ENCODE data around the gene HOXA6. TPM values are rescaled to one million over a fixed set of nuclear protein-coding genes. Genes with fewer than 3 reads are reported as not detected.
A peak's percentile ranks its signal among the peaks of the same experiment; 100 is the strongest.

HOXA6 gene
- total RNA-seq, 1 donor from 2014 or later = 6.5 TPM

DNA sequence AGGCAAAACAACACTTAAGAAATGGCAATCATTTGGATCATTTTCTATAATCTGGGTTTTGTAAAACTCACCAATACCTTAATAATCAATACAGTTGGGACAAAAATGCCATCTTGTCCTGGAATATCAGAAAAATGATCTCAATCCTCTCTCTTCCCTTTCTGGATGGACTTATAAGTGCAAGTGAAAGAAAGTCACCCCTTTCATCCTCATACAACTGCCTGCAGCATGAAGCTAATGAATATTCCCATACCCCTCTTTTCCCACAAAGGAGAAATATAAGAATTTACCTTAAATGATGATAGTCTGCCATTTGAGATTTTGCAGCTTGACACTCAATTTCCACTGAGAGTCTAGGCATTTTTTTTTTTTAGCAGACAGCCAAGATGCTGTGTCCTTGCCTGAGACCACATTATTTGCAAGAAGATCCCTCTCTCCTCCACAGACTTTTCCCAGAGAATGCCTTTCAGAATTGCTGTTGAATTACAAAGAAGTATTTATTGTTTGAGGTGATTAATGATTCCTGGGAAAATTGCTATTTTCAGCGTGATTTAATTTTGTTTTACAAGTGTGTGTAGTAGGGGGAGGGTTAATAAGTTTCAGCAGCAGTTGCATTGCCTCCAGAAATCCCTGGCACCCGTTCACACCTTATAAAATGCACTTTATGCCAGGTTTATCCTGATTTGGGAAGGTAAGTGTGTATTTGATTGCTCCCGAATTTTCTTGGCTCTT lies 20.8 kb downstream of the HOXA6 start:
- intact Hi-C loops (cut with DNase I) = no loop called here
- peaks cover 28% of the 10 kb centered on the region for H3K4me1 ChIP-seq

DNA sequence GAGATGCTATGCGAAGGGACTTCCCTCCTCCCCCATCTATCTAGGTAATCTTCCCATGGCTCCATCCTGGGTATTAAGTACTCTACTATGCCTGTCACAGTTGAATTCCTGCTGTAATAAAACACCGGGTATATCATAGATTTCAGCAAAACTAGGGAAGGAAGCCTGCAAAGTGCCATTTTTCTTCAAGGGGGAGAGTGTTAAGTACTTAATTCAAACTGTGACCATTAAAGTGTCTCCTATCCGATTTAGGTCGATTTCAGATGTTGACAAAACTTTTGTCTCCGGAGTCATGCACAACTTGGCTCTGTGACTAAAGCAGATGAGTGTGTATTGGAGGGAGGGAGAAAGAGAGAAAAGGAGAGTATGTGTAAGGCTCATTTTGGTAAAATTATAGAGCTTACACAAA lies 21.6 kb downstream of the HOXA6 start:
- intact Hi-C loops (cut with DNase I) = no loop called here
- ATAC-seq = no peak
- peak overlapping the region; percentile 89 for H3K27ac ChIP-seq
- no peaks in the 10 kb centered on the region for H3K36me3 ChIP-seq
- TF ChIP-seq, protein P1, sequence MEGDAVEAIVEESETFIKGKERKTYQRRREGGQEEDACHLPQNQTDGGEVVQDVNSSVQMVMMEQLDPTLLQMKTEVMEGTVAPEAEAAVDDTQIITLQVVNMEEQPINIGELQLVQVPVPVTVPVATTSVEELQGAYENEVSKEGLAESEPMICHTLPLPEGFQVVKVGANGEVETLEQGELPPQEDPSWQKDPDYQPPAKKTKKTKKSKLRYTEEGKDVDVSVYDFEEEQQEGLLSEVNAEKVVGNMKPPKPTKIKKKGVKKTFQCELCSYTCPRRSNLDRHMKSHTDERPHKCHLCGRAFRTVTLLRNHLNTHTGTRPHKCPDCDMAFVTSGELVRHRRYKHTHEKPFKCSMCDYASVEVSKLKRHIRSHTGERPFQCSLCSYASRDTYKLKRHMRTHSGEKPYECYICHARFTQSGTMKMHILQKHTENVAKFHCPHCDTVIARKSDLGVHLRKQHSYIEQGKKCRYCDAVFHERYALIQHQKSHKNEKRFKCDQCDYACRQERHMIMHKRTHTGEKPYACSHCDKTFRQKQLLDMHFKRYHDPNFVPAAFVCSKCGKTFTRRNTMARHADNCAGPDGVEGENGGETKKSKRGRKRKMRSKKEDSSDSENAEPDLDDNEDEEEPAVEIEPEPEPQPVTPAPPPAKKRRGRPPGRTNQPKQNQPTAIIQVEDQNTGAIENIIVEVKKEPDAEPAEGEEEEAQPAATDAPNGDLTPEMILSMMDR (IDR thresholded peaks at IDR 0.05) = no peak
- DNase-seq = no peak
- no peaks in the 10 kb centered on the region for H3K9me3 ChIP-seq
- no peak overlapping the region for H3K4me3 ChIP-seq
- peaks cover 22% of the 10 kb centered on the region for H3K4me1 ChIP-seq
- peaks cover 5% of the 10 kb centered on the region for H3K27me3 ChIP-seq

More for the DNA sequence above, 20.8 kb downstream of the HOXA6 start:
- TF ChIP-seq, protein P1 (IDR thresholded peaks at IDR 0.05) = no peak
- DNase-seq (no peak), ATAC-seq (no peak)
- Histone ChIP-seq H3K27me3 (peaks cover 5% of the 10 kb centered on the region), H3K9me3 (no peaks in the 10 kb centered on the region), H3K4me3 (no peak overlapping the region), H3K36me3 (no peaks in the 10 kb centered on the region), H3K27ac (peak overlapping the region; percentile 89)

DNA sequence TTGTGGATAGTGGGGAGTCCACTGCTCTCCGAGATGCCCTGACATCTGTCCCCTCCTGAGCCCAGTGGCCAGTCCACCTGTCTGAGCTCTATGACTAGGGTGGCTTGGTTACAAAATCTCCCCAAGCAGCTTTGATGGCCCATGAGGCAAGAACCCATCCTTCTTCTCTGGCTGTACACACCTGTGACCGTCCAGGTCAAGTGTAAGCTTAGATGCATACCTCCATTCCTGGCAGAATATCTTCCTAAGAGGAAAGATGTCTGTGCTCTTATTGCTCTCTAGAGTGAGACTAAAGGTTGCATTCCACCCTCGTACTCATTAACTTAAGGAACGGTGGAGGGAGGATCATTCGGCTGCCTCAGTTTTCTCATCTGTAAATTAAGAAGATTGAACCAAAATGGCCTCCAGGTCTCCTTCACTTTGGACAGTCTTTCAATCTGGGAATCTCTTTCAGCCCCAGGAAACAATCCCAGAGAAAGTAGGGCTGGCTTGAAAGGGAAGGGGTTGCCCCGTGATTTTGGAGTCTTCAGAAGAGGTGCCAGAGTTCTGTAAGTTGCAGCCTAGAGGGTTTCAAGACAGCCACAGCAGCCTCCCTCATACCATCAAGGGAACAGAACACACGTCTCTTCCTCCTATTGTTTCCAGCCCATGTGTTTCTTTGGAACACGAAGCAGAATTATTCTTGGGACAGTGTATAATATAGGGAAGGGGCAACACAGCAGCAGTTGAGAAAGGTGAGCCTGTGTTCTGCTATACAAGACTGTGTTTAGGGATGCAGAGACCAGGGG lies 22.5 kb downstream of the HOXA6 start:
- TF ChIP-seq, protein P1 (IDR thresholded peaks at IDR 0.05) = no peak
- H3K4me3 ChIP-seq = peak overlapping the region; percentile 45
- H3K4me1 ChIP-seq = peaks cover 23% of the 10 kb centered on the region
- H3K9me3 ChIP-seq = no peaks in the 10 kb centered on the region
- intact Hi-C loops (cut with DNase I) = loop anchor here (5.0 kb wide), 1 partner anchor 268 kb away; no protein-coding TSS in a partner anchor
- ATAC-seq = no peak
- no peak for DNase-seq
- H3K36me3 ChIP-seq = no peaks in the 10 kb centered on the region
- peaks cover 5% of the 10 kb centered on the region for H3K27me3 ChIP-seq
- H3K27ac ChIP-seq = peak overlapping the region; percentile 89

DNA sequence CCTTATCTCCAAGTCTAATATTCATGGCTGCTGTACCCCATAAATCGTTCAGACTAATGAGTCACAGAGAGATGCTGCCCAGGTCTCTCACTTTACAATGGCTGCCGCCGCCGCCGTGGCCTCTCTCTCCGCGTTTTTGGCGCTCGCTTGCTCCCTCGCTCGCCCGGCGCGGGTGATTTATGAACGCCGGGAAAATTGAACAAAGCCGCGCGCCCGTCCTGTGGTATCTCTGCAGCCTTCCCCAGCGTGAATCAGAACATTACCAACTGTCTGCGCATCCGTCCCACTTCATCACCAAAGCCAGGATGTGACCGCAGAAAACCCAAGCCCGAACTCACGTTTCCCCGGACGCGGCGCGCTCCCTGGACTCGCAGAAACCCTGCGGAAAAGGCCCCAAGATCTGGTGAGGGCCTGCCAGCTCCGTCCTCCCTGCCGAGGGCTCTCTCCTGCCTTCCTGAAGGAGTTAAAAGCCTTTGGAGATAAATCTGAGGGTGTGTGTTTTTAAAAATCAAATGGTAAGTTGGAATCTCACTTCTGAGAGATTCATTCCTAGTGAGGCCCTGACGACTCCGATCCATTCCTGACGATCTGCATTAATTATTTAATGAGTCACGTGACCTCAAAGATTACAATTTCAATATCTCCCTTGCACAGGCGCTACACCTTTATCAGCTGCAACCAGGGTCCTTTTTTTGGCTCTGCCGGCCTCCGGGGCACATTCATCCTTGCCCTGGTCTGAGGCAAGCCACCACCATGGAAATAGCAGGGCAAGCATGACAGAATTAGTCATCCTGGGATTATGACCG lies 23.3 kb downstream of the HOXA6 start:
- no peak for DNase-seq
- Histone ChIP-seq H3K4me1 (peaks cover 28% of the 10 kb centered on the region), H3K4me3 (peak overlapping the region; percentile 45), H3K9me3 (no peaks in the 10 kb centered on the region), H3K36me3 (no peaks in the 10 kb centered on the region), H3K27ac (peak overlapping the region; percentile 89), H3K27me3 (peaks cover 5% of the 10 kb centered on the region)
- peak; percentile 6 for ATAC-seq
- TF ChIP-seq, protein P1 (IDR thresholded peaks at IDR 0.05) = no peak
- intact Hi-C loops (cut with DNase I) = loop anchor here (5.0 kb wide), 1 partner anchor 267 kb away; no protein-coding TSS in a partner anchor

DNA sequence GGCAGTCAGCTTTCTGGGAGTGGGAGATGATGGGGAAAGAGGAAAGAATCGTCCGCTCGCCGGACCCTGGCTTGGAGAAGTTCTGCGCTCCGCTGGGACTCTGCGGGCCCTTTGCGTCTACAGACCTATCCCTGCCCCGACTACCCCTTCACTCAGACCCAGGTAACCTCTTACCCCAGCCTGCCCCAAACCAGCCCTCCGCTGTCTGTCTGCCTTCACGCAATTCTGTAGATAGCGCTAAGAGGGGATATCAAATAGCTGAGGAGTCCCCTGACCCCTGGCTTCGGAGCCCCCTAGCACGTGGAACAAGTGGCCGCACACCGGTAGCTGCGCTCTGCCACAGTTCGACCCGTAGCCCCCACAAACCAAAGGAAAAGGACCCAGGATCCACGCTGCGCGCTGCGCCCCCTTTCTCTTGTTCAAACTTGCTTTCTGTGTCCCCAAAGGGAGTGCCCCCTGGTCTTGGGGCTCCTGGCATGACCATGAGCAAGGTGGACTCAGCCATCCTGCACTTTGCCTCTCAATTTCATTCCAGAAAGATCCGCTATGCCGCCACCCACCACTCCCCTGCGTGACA lies 24.0 kb downstream of the HOXA6 start:
- ATAC-seq = no peak
- intact Hi-C loops (cut with DNase I) = loop anchor here (5.0 kb wide), 1 partner anchor 266 kb away; no protein-coding TSS in a partner anchor
- no peaks in the 10 kb centered on the region for H3K36me3 ChIP-seq
- peaks cover 29% of the 10 kb centered on the region for H3K4me1 ChIP-seq
- peaks cover 5% of the 10 kb centered on the region for H3K27me3 ChIP-seq
- peak overlapping the region; percentile 45 for H3K4me3 ChIP-seq
- no peak for DNase-seq
- H3K27ac ChIP-seq = peak overlapping the region; percentile 89
- H3K9me3 ChIP-seq = no peaks in the 10 kb centered on the region
- TF ChIP-seq, protein P1 (IDR thresholded peaks at IDR 0.05) = no peak
